Esophagus muscularis mucosa (tissue), 4 donors: ENCODE measurements around the gene METAP1.

Experiments used
- CTCF ChIP-seq, 3 experiments: fragments of 200-600 bp in 2 of 3; fragments of 450-650 bp in 1 of 3; sonication (generic) in 2 of 3; IDR thresholded peaks; one replicate each; pipeline ENCODE4 v1.5.1; 2017 to 2019; ENCODE audit warnings: antibody characterized with exemption in 3 of 3, mild to moderate bottlenecking in 2 of 3, moderate library complexity in 1 of 3
- EP300 ChIP-seq: sonication (generic); formaldehyde crosslinking; IDR thresholded peaks from one replicate; pipeline ENCODE4 v1.6.1; 2017; ENCODE audit warnings: antibody characterized with exemption
- POLR2A ChIP-seq: fragments of 450-650 bp; IDR thresholded peaks from one replicate; pipeline ENCODE4 v1.6.1; 2017; ENCODE audit warnings: antibody characterized with exemption, moderate library complexity, mild to moderate bottlenecking, low read depth
- POLR2AphosphoS5 ChIP-seq, 2 donors: sonication (generic); formaldehyde crosslinking; IDR thresholded peaks; one replicate each; pipeline ENCODE4 v1.6.1; 2017; ENCODE audit warnings: antibody characterized with exemption in 2 of 2

DNA sequence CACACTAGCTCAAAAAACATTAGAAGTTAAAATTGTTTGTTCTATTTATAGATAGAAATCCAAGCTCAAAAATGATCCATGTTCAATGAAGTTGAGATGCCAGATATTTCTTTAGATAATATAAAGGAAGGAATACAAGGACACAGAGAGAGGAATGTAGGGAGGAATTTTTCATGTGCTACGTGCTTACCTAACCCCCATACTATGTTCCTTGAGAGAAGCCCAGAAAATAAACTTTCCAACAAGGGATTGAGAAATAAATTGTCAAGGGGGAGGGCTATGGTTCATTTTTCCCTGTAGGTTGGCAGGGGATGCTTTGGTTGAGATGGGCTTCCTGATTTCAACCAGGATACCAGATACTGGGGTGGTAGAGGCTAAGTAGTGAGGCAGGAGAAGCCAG lies 108.6 kb downstream of the METAP1 start:
- TF ChIP-seq CTCF (IDR thresholded peaks at IDR 0.05) (no peak), POLR2AphosphoS5 (IDR thresholded peaks at IDR 0.05) (no peak), POLR2A (no peak), EP300 (no peak)
